Hematopoietic multipotent progenitor cell treated with erythropoietin and hydrocortisone succinate and interleukin-3 and kit ligand, for 4 days (in vitro differentiated cells): ENCODE measurements around the gene PACS1.

ENCODE experiments used
- DNase-seq: peaks from one replicate; pipeline ENCODE4 v3.0.0-alpha.2; 2015

Gene PACS1

GRCh38 chr11:66292543-66293332 lies 222.7 kb downstream of the PACS1 start:
- DNase-seq: no peak

- DNase-seq: no peak
These were observed 223.3 kb downstream of the PACS1 start for GRCh38 chr11:66293352-66293751.

GRCh38 chr11:66293777-66294625 lies 223.9 kb downstream of the PACS1 start:
- no peak for DNase-seq
